GM12891 (cell line): ENCODE results near the gene CHMP6.

Source experiments
- DNase-seq: peaks from one replicate; pipeline ENCODE4 v3.0.0; 2011; ENCODE audit warnings: low spot score; ENCODE audit not compliant: insufficient read length
- FAIRE-seq: peaks from 2 replicates; lab custom pipeline; 2011; peaks lifted over from hg19 to GRCh38; lab: Jason Lieb, UNC
- PAX5 ChIP-seq: IDR thresholded peaks from 2 replicates; pipeline ENCODE4 v1.6.1; 2011; ENCODE audit warnings: low read length, moderate library complexity, mild to moderate bottlenecking; ENCODE audit not compliant: insufficient read depth, severe bottlenecking
- POLR2A ChIP-seq: IDR thresholded peaks from 2 replicates; pipeline ENCODE4 v1.6.1; 2011; ENCODE audit warnings: low read depth, low read length, control low read depth
- POLR2AphosphoS5 ChIP-seq: IDR thresholded peaks from 2 replicates; pipeline ENCODE4 v1.6.1; 2011; ENCODE audit warnings: low read depth, low read length, control low read depth
- POU2F2 ChIP-seq: IDR thresholded peaks from 2 replicates; pipeline ENCODE4 v1.6.1; 2011; ENCODE audit warnings: low read depth, mild to moderate bottlenecking, control low read depth, low read length, moderate library complexity
- SPI1 ChIP-seq: IDR thresholded peaks from 2 replicates; pipeline ENCODE4 v1.6.1; 2011; ENCODE audit warnings: low read depth, low read length, control low read depth
- TAF1 ChIP-seq: IDR thresholded peaks from 2 replicates; pipeline ENCODE4 v1.6.1; 2011; ENCODE audit warnings: low read depth, low read length, control low read depth

Gene CHMP6

DNA sequence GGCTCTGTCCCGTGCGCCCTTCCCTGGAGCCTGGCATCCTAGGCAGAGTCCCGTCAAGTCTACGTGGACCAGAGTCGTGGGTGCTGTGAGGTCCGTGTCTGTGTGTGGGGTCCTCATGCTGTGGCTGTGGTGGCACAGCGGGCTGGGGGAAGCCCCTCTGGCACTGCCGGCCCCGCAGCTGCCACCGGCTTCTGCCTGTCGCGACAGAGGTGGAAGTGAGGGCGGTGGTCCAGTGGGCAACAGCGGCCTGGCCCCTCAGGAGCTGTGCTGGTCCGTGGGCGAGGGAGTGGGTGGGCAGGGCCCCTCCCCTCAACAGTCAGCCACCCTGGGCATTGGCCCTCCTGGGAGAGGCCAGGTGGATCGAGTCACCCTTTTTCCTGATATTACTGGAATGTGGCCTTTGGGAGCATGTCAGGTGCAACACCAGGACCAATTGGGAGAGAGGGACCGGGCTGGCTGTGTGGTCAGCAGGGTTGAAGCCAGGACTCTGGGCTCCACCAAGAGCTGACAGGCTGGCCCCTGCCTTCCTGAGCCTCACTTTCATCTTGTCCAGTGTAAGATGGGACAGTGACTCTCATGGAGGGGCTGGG, 55.2 kb downstream of the CHMP6 start:
- no peak for FAIRE-seq

DNA sequence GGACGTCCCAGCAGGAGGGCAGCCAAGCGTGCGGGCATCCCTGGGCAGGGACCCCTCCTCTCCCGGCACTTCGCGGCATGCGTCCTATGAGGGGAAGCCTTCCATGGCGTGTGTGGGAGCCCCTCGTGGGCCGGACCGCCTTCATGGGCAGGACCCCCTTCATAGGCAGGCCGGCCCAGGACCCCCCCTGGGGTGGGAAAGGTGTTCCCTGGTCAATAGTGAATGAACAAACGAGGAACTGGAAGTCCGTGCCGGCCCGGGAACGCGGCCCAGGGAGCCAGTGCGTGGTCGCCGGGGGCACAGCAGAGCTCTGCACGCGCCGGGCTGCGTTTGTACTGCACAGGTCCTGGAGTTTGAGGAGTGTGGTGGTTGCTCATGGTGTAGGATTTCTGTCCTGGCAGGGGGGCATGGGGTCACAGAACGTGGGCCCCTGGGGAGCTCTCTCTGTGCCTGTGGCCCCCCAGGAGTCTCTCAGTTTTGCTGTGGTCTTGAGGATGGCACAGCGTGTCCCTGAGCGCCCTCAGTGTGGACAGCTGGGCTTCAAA, 57.3 kb downstream of the CHMP6 start:
- FAIRE-seq (no peak), DNase-seq (no peak)
- TF ChIP-seq POU2F2, result no peak
- TF ChIP-seq POLR2A, result no peak
- no peak for TF ChIP-seq POLR2AphosphoS5
- no peak for TF ChIP-seq SPI1
- TF ChIP-seq PAX5, result no peak
- TF ChIP-seq TAF1, result no peak

More for the DNA sequence above, 55.2 kb downstream of the CHMP6 start:
- no peak for DNase-seq
- TF ChIP-seq POLR2A (no peak), POLR2AphosphoS5 (no peak), PAX5 (no peak)

DNA sequence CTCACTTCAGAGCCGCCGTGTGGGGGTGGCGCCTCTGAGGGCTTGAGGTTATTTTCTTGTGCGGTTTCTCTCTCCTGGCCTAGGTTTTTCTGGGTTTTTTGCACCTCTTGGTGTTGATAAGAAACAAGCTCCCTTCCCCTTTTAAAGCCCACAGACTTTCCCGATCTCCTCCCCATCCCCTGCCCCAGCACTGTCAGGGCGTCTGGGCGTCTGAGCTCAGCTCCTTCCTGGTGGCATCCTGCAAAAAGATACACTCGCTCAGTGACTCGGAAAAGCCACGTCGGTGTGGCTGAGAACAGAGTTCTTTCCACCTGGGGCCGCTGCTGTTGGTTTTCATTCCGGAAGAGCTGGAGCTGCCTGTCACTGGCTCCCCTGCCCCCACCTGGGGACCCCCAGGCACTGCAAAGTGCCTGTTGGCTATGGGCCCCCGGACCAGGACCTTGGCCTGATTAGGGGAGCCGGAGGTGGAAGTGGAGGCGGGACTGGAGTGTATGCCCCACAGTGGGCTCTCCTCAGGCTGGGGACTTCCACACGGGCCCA, 57.8 kb downstream of the CHMP6 start:
- DNase-seq, result peak; percentile 54
- TF ChIP-seq PAX5, result no peak
- TF ChIP-seq SPI1, result peak; percentile 62
- FAIRE-seq, result peak; percentile 77
